AG04450 (cell line): ENCODE data around the gene GPC5. TPM values are rescaled to one million over a fixed set of nuclear protein-coding genes. Genes with fewer than 3 reads are reported as not detected.
"Not testable (repeated sequence)": the region's sequence is repeated elsewhere in the genome, so short reads cannot be mapped to it uniquely, and the experiment has no call there.

Experiments used
- CTCF ChIA-PET: fragments of 300-600, 350-600 bp; formaldehyde crosslinking; extraction: SDS; loops from one replicate; lab custom pipeline; 2022; ENCODE audit warnings: antibody characterized with exemption, inconsistent platforms; lab: Charles Lee
- POLR2A ChIA-PET: fragments of 350-600 bp; formaldehyde crosslinking; extraction: SDS; loops from one replicate; lab custom pipeline; 2021; ENCODE audit warnings: antibody characterized with exemption, inconsistent platforms; lab: Yijun Ruan, JAX
- DNase-seq: peaks from one replicate; pipeline ENCODE4 v3.0.0-alpha.2; 2011; ENCODE audit warnings: low read depth, low spot score
- H3K27ac ChIP-seq: one replicate; pipeline ENCODE4 v1.5.1; 2012; ENCODE audit warnings: low read depth, low read length, control low read depth
- H3K27me3 ChIP-seq: one replicate; pipeline ENCODE4 v1.6.0; 2012; ENCODE audit warnings: low read length; ENCODE audit not compliant: control insufficient read depth, insufficient read depth
- H3K4me3 ChIP-seq: 2 replicates; pipeline ENCODE4 v1.5.1; 2011; ENCODE audit warnings: mild to moderate bottlenecking, low read depth, low read length, control low read depth
- H3K9me3 ChIP-seq: 2 replicates; pipeline ENCODE4 v1.5.1; 2012; ENCODE audit warnings: low read length; ENCODE audit not compliant: control insufficient read depth, insufficient read depth
- polyA plus RNA-seq: library from polyadenylated mRNA; depleted of rRNA; stranded (reverse); fragments of >200 nt; gene quantifications from 2 replicates; pipeline ENCODE4 v1.2.3, GENCODE V29; 2011
- TF ChIP-seq, protein P1 (sequence below): IDR thresholded peaks from 2 replicates; pipeline ENCODE4 v1.5.1; 2011; ENCODE audit warnings: low read depth, low read length, control low read depth, inconsistent platforms

The GPC5 gene
- polyA plus RNA-seq, 1 experiment: 3.6 TPM

DNA sequence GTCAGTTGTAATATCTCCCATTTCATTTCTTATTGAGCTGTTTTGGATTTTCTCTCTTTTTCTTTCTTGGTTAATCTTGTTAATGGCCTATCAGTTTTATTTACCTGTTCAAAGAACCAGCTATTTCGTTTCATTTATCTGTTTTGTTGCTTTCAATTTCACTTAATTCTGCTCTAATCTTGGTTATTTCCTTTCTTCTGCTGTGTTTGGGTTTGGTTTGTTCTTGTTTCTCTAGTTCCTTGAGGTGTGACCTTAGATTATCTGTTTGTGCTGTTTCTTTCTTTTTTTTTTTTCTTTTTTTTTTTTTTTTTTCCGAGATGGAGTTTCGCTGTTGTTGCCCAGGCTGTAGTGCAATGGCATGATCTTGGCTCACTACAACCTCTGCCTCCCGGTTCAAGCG is 896.1 kb downstream of the GPC5 start:
- DNase-seq, H3K27me3 ChIP-seq, CTCF ChIA-PET, H3K27ac ChIP-seq, POLR2A ChIA-PET, H3K4me3 ChIP-seq: not testable (repeated sequence)
- H3K9me3 ChIP-seq: peaks cover 15% of the 10 kb centered on the region

DNA sequence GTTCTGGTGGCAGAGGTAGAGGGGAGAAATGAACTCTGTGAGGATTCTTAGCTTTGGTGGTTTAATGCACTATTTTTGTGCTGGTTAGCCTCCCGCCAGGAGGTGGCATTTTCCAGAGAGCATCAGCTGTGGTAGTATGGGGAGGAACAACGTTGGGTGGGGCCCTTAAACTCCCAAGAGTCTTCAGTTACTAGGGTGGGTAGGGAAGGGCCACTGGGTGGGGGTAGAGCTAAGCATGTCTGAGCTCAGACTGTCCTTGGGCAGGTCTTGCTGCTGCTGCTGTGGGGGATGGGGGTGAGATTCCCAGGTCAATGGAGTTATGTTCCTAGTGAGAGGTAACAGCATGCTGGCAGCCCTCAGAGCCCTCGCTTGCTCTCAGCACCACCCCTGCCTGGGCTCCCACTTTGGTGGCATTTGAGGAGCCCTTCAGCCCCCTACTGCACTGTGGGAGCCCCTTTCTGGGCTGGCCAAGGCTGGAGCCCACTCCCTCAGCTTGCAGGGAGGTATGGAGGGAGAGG is 897.8 kb downstream of the GPC5 start:
- CTCF ChIA-PET, H3K27me3 ChIP-seq, DNase-seq, H3K9me3 ChIP-seq, POLR2A ChIA-PET, H3K27ac ChIP-seq, H3K4me3 ChIP-seq: not testable (repeated sequence)

DNA sequence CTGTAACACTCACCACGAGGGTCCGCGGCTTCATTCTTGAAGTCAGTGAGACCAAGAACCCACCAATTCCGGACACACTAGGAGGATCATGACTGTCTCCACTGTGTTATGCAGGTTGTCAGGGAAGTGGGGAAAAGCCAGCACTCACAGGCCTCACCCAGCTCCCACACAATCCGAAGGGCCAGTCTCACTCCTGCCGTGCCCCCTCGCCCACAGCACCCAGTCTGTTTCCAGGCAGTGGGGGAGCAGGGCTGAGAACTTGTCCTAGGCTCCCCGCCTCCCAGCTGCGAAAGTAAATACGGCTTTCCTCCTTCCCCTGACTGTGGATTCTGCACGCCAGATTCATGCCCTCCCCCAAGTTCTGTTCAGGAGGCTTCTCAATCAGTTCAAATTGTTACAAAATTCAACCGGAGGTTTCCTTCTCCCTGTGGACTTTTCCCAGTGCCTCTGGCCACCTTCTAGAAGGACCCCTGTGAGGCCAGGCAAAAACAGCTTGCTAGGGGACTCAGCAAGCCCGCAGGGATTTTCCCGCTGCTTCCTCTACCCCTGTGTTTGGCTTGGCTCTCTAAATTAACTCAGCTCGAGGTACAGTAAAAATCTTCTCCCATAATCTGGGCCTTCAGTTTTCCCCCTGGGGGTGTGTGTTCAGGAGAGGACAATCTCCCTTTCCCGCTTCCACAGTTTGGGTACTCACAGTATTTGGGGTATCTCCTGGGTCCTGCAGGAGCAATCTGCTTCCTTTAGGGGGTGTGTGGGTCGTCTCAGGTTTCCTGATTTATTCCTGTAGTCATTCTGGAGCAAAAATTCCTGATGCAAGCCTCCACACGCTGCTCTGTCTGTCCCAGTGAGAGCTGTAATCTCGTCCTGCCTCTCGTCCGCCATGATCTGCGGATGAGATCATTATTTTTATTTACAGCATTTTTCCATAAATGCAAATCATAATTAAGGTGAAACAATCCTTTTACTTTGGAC is 899.8 kb downstream of the GPC5 start:
- DNase-seq: no peak
- POLR2A ChIA-PET: no interaction called here
- Histone ChIP-seq H3K4me3 (no peak overlapping the region), H3K27me3 (no peaks in the 10 kb centered on the region), H3K27ac (no peak overlapping the region), H3K9me3 (peaks cover 6% of the 10 kb centered on the region; the same call in 1 of the 2 replicates)
- TF ChIP-seq, protein P1, sequence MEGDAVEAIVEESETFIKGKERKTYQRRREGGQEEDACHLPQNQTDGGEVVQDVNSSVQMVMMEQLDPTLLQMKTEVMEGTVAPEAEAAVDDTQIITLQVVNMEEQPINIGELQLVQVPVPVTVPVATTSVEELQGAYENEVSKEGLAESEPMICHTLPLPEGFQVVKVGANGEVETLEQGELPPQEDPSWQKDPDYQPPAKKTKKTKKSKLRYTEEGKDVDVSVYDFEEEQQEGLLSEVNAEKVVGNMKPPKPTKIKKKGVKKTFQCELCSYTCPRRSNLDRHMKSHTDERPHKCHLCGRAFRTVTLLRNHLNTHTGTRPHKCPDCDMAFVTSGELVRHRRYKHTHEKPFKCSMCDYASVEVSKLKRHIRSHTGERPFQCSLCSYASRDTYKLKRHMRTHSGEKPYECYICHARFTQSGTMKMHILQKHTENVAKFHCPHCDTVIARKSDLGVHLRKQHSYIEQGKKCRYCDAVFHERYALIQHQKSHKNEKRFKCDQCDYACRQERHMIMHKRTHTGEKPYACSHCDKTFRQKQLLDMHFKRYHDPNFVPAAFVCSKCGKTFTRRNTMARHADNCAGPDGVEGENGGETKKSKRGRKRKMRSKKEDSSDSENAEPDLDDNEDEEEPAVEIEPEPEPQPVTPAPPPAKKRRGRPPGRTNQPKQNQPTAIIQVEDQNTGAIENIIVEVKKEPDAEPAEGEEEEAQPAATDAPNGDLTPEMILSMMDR: no peak
- CTCF ChIA-PET: no interaction called here

DNA sequence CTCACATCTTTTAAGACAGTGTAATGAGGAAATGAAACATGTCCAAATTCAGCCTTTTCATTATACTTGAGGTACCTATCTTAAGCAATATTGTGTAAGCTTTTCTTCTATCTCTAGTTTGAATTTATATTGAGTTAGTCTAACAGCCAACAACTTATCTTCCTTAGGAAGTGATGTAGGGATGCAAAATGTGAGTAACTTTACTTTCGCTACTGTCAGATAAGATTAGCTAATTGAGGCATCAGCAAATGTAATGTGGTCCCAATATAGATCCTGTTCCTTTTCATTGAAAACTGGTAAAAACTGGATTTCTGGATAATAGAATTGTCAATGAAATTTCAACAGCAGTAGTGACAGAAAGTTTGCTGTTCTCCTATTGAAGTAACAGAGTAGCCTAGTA is 902.2 kb downstream of the GPC5 start:
- no peak overlapping the region for H3K27ac ChIP-seq
- TF ChIP-seq, protein P1: no peak
- H3K4me3 ChIP-seq: no peak overlapping the region
- DNase-seq: no peak
- ChIA-PET POLR2A (interaction anchor here (0.6 kb wide), 1 partner anchor 1941 kb away, joined by 3 read pairs; no protein-coding TSS in a partner anchor), CTCF (no interaction called here)
- no peaks in the 10 kb centered on the region for H3K27me3 ChIP-seq
- peaks cover 6% of the 10 kb centered on the region; the same call in 1 of the 2 replicates for H3K9me3 ChIP-seq

DNA sequence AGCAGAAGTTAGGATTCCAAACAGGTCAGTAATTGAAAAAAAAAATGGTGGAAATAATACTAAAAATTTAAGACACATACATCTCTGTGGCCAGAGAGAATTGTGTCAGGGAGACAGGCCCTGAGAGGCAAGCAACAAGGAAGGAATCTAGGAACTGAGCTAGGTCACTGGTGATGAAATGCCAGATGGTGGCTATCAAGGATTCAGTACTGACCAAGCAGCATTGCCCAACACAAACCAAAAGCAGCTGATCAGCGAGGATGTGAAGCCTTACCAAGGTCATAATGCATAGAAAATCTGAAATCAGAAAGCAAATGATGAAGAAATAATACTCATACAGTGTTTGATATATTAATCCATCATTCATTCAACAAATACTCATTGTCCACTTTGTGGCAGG is 905.0 kb downstream of the GPC5 start:
- Histone ChIP-seq H3K9me3 (no peaks in the 10 kb centered on the region), H3K27me3 (no peaks in the 10 kb centered on the region), H3K4me3 (no peak overlapping the region), H3K27ac (no peak overlapping the region)
- DNase-seq: peak; percentile 10
- POLR2A ChIA-PET: no interaction called here
- CTCF ChIA-PET: no interaction called here
- TF ChIP-seq, protein P1: no peak

DNA sequence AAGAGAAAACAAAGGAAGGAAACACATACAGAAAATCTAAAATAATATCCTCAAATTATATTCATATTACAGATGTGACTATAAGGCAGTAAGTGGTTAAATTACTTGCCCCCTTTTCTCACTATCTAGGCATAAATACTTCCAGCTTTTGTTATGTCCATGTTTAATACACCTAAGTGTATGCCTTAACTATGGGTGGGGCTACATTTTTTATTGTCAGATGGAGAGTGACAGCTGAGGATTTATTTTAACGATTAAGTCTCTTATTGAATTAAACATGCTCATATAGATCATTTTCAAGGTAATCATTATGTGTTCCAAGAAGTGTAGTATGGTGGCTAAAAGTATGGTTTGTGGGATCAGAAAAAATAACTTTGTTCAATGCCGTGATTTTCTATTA is 909.3 kb downstream of the GPC5 start:
- no peak overlapping the region for H3K4me3 ChIP-seq
- H3K27ac ChIP-seq: no peak overlapping the region
- POLR2A ChIA-PET: no interaction called here
- CTCF ChIA-PET: no interaction called here
- DNase-seq: no peak
- TF ChIP-seq, protein P1: no peak
- no peaks in the 10 kb centered on the region for H3K27me3 ChIP-seq
- H3K9me3 ChIP-seq: no peaks in the 10 kb centered on the region
